Mesodermal cell (in vitro differentiated cells): ENCODE data around the gene NCOA3.

ENCODE experiments used
- H3K27ac ChIP-seq: 2 replicates; pipeline ENCODE4 v1.7.0; 2013; ENCODE audit warnings: mild to moderate bottlenecking, low read depth, low read length, moderate library complexity; ENCODE audit not compliant: severe bottlenecking
- H3K36me3 ChIP-seq: 2 replicates; pipeline ENCODE4 v1.7.1; 2013; ENCODE audit warnings: mild to moderate bottlenecking, low read length, moderate library complexity; ENCODE audit not compliant: control insufficient read depth, insufficient read depth
- H3K4me1 ChIP-seq: one replicate; pipeline ENCODE4 v1.7.1; 2013; ENCODE audit warnings: mild to moderate bottlenecking, low read length; ENCODE audit not compliant: insufficient read depth, control insufficient read depth, poor library complexity, severe bottlenecking
- H3K4me3 ChIP-seq: 2 replicates; pipeline ENCODE4 v1.7.0; 2013; ENCODE audit warnings: low read length, control low read depth, mild to moderate bottlenecking; ENCODE audit not compliant: insufficient read depth, poor library complexity, severe bottlenecking; ENCODE audit errors: extremely low read depth
- H3K9me3 ChIP-seq: 2 replicates; pipeline ENCODE4 v1.7.1; 2013; ENCODE audit warnings: mild to moderate bottlenecking, low read length, moderate library complexity; ENCODE audit not compliant: control insufficient read depth
- WGBS, 2 experiments: methylation state at CpG; one replicate each; pipeline ENCODE4 v1.1.5; 2013; ENCODE audit warnings: missing lambda C conversion rate in 2 of 2; ENCODE audit not compliant: insufficient coverage in 2 of 2; 5-methylcytosine and 5-hydroxymethylcytosine counted together

Gene NCOA3

GRCh38 chr20:47521059-47521808 lies 19.5 kb downstream of the NCOA3 start:
- H3K9me3 ChIP-seq, result peaks cover 42% of the 10 kb centered on the region
- H3K4me1 ChIP-seq, result peaks cover 7% of the 10 kb centered on the region
- 96 to 98% methylated on average over 12 to 17 of the region's 19 CpGs for WGBS, 2 experiments
- peaks cover 41% of the 10 kb centered on the region for H3K36me3 ChIP-seq
- no peak overlapping the region for H3K27ac ChIP-seq
- H3K4me3 ChIP-seq, result no peak overlapping the region

GRCh38 chr20:47524015-47524784 lies 22.5 kb downstream of the NCOA3 start:
- H3K27ac ChIP-seq, result no peak overlapping the region
- peaks cover 25% of the 10 kb centered on the region for H3K36me3 ChIP-seq
- WGBS, 2 experiments, result 92 to 100% methylated on average over 3 to 4 of the region's 8 CpGs
- no peaks in the 10 kb centered on the region for H3K4me1 ChIP-seq
- H3K9me3 ChIP-seq, result peaks cover 38% of the 10 kb centered on the region
- H3K4me3 ChIP-seq, result no peak overlapping the region

- Histone ChIP-seq H3K9me3 (peaks cover 16% of the 10 kb centered on the region), H3K4me3 (no peak overlapping the region), H3K27ac (no peak overlapping the region), H3K4me1 (no peaks in the 10 kb centered on the region), H3K36me3 (peaks cover 12% of the 10 kb centered on the region)
- 100% methylated on average over 1 to 2 of the region's 5 CpGs for WGBS, 2 experiments
Observed at GRCh38 chr20:47527004-47527800, 25.5 kb downstream of the NCOA3 start.

- no peaks in the 10 kb centered on the region for H3K4me1 ChIP-seq
- peaks cover 8% of the 10 kb centered on the region for H3K36me3 ChIP-seq
- H3K9me3 ChIP-seq, result no peaks in the 10 kb centered on the region
- 100% methylated on average over 1 of the region's 2 CpGs; no CpG with 5 or more reads in 1 of the 2 experiments for WGBS, 2 experiments
- no peak overlapping the region for H3K4me3 ChIP-seq
- no peak overlapping the region for H3K27ac ChIP-seq
Observed at GRCh38 chr20:47529840-47530239, 28.2 kb downstream of the NCOA3 start.

- Histone ChIP-seq H3K27ac (no peak overlapping the region), H3K36me3 (peaks cover 8% of the 10 kb centered on the region), H3K4me1 (no peaks in the 10 kb centered on the region), H3K9me3 (no peaks in the 10 kb centered on the region), H3K4me3 (no peak overlapping the region)
- WGBS, 2 experiments, result 94 to 96% methylated on average over 1 of the region's 1 CpG
Observed at GRCh38 chr20:47531458-47531857, 29.8 kb downstream of the NCOA3 start.

GRCh38 chr20:47532002-47532401 lies 30.3 kb downstream of the NCOA3 start:
- Histone ChIP-seq H3K9me3 (no peaks in the 10 kb centered on the region), H3K36me3 (peaks cover 8% of the 10 kb centered on the region), H3K4me3 (no peak overlapping the region), H3K27ac (no peak overlapping the region), H3K4me1 (no peaks in the 10 kb centered on the region)
- 100% methylated on average over 2 to 3 of the region's 3 CpGs for WGBS, 2 experiments

GRCh38 chr20:47533518-47534062 lies 31.9 kb downstream of the NCOA3 start:
- 90 to 100% methylated on average over 1 to 2 of the region's 3 CpGs for WGBS, 2 experiments

GRCh38 chr20:47534405-47534804 lies 32.7 kb downstream of the NCOA3 start:
- Histone ChIP-seq H3K36me3 (peaks cover 8% of the 10 kb centered on the region), H3K4me3 (no peak overlapping the region), H3K4me1 (no peaks in the 10 kb centered on the region), H3K9me3 (no peaks in the 10 kb centered on the region), H3K27ac (no peak overlapping the region)
- 76 to 86% methylated on average over 1 to 2 of the region's 5 CpGs for WGBS, 2 experiments

More at GRCh38 chr20:47533518-47534062, 31.9 kb downstream of the NCOA3 start:
- Histone ChIP-seq H3K27ac (no peak overlapping the region), H3K4me3 (no peak overlapping the region), H3K36me3 (peaks cover 8% of the 10 kb centered on the region), H3K4me1 (no peaks in the 10 kb centered on the region), H3K9me3 (no peaks in the 10 kb centered on the region)

GRCh38 chr20:47535088-47535487 lies 33.4 kb downstream of the NCOA3 start:
- Histone ChIP-seq H3K4me3 (no peak overlapping the region), H3K27ac (no peak overlapping the region), H3K36me3 (peaks cover 8% of the 10 kb centered on the region), H3K4me1 (no peaks in the 10 kb centered on the region), H3K9me3 (no peaks in the 10 kb centered on the region)
- 67 to 69% methylated on average over 8 of the region's 8 CpGs for WGBS, 2 experiments

- H3K9me3 ChIP-seq, result no peaks in the 10 kb centered on the region
- peaks cover 8% of the 10 kb centered on the region for H3K36me3 ChIP-seq
- no peaks in the 10 kb centered on the region for H3K4me1 ChIP-seq
- no peak overlapping the region for H3K4me3 ChIP-seq
- WGBS, 2 experiments, result 96 to 97% methylated on average over 5 of the region's 6 CpGs
- no peak overlapping the region for H3K27ac ChIP-seq
Observed at GRCh38 chr20:47535994-47536393, 34.3 kb downstream of the NCOA3 start.
